ENCODE results near the gene CELF5.
A peak's percentile ranks its signal among the peaks of the same experiment; 100 is the strongest.
"Not testable (repeated sequence)": the region's sequence is repeated elsewhere in the genome, so short reads cannot be mapped to it uniquely, and the experiment has no call there.

The CELF5 gene

GRCh38 chr19:3291644-3292043 is 67.2 kb downstream of the CELF5 start:
- no peak for DNase-seq (ENCODE audit: low read depth in 3 of 3)

DNA sequence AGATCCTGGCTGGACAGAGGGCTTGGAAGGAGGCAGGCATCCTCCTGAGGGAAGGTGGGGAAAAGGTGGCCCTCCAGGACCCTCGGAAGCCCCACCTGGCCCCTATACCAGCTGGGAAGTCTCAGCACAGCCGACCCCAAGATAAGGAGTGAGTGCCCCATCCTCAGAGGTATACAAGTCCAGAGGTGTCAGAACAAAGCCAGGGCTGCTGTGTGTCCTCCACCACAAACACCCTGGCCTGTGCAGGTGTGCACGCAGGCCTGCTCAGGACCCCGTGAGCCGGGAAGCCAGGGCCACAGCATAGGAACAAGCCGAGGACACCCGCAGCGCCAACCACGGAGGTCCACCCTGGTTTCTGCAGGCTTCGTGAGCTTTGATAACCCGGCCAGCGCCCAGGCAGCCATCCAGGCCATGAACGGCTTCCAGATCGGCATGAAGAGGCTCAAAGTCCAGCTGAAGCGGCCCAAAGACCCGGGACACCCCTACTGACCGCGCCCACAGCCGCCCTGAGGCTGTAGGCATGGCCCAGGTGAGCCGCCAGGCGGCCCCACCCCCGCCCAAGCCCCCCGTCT is 68.6 kb downstream of the CELF5 start:
- DNase-seq (ENCODE audit: low read depth in 3 of 3): no peak

DNA sequence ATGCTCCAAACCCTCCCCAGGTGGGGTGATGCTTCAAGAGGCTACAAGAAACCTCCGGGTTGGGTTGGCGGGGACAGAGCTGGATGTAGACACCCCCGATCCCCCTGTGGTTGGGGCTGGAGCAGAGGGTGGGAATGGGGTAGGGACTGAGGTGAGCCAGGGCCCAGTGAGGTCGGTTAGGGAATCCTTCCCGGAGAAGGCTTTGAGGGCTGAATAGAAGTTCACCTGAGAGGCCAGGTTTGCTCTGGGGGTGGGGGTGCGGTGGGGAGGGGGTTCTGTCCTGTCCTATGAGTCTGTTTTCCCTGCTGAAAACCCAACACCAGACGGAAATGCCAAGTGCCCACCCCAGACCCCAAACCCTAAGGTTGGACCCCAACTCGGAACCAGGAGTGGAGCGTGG is 69.1 kb downstream of the CELF5 start:
- no peak for DNase-seq (ENCODE audit: low read depth in 3 of 3)

DNA sequence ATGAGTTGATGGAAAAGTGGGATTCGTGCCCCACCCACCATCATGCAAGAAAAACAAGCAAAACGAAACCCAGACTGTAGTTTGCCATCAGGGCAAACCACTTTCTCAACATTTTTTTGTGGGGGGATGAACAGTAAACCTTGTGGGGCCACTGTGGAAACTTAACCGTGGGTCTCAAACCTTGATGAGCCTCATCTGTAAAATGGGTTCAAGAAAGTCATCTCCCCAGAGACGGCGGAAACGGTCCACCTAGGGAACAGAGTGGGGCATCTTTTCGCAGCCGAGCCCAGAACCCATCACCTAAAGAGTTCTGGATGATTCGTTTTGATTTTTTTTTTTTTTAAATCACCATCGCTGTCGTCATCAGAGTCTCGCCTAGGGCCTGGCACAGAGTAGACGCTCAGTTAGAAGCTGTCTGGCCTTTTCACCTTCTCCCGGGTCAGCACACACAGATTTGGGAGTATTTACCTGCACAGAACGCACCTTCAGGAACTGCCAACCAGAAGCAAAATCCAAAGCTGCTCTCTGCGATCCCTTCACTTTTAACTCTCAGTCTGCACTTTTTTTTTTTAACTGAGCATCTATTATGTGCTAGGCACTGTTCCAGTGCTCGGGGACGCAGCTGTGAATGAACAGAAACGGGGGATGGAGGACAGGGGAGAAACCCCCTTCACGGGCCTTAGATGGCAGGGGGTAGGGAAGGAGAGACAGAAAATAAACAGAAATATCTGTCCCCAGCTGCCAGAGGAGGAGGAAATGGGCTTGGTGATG is 69.8 kb downstream of the CELF5 start:
- no peak for DNase-seq (ENCODE audit: low read depth in 3 of 3)

- no peak for DNase-seq (ENCODE audit: low read depth in 3 of 3)
Observed at GRCh38 chr19:3295581-3295980, 71.1 kb downstream of the CELF5 start.

DNA sequence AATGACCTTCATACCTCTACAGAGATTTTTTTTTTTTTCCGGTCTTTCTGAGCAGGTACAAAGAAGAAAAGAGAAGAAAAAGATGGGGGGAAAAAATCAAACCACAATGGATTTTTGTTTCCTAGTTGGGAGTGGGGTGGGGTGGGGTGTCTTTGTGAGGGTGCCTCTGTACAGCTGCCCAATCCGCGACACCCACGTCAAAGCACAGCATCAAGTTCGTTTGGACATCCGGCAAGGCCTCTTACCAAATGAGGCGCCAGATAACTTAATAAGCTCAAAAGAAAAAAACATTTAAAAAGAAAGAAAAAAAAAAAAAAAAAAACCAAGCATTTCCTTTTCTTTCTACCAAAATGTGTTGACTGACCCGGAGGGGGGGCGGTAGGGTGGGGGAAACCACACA is 71.6 kb downstream of the CELF5 start:
- no peak for DNase-seq (ENCODE audit: low read depth in 3 of 3)

GRCh38 chr19:3296446-3296845 is 72.0 kb downstream of the CELF5 start:
- DNase-seq (ENCODE audit: low read depth in 3 of 3): no peak

GRCh38 chr19:3298853-3299449 is 74.5 kb downstream of the CELF5 start:
- DNase-seq (ENCODE audit: low read depth in 3 of 3): no peak

- DNase-seq (ENCODE audit: low read depth in 3 of 3): not testable (repeated sequence)
Observed at GRCh38 chr19:3300566-3300965, 76.1 kb downstream of the CELF5 start.

DNA sequence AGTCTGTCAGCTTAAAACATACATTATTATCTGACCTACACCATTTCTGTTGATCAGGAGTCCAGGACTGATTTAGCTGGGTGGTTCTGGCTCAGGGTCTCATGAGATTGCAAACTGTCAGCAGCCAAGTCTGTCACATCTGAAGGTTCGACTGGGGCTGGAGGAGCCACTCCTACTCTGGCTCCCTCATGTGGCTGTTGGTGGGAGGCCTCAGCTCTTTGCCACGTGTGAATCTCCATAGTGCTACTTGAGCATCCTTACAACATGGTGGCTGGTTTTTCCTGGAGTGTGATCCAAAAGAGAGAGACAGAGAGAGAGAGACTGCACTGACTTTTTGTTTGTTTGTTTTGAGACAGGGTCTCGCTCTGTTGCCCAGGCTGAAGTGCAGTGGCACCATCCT is 78.3 kb downstream of the CELF5 start:
- DNase-seq (ENCODE audit: low read depth in 3 of 3): no peak

DNA sequence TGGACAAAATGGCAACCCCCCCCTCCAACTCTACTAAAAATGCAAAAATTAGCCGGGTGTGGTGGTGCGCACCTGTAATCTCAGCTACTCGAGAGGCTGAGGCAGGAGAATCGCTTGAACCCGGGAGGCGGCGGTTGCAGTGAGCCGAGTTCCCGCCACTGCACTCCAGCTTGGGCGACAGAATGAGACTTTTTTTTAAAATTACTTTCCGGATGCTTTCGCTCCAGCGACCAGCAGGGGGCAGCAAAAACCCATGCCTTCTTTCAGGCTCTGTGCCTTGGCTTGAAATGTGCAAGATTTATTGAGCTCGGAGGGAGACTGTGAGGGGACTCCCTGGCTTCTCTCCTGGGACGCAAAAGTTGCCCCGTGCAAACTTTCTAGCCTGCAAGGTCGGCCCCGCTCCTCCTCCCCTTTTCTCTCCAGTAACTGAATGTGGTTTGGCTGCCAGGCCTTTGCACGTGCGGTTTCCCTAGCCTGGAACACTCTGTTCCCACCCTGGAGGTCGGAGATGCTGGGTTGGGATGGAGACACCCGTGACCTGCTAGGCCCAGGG is 80.5 kb downstream of the CELF5 start:
- peak; percentile 67 to 74 (median 68) for DNase-seq (ENCODE audit: low read depth in 3 of 3)

GRCh38 chr19:3309724-3310123 is 85.3 kb downstream of the CELF5 start:
- DNase-seq (ENCODE audit: low read depth in 3 of 3): no peak

DNA sequence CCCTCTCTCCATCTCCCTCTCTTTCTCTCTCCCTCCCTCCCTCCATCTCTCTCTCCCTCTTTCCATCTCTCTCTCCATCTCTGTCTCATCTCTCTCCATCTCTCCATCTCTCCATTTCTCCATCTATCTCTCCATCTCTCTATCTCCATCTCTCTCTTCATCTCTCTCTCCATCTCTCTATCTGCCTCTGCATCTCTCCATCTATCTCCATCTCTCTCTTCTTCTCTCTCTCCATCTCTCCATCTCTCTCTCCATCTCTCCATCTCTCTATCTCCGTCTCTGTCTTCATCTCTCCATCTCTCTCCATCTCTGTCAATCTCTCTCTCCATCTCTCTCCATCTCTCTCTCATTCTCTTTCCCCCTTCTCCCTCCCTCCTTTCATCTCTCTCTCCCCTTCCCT is 85.8 kb downstream of the CELF5 start:
- DNase-seq (ENCODE audit: low read depth in 3 of 3): no peak

DNA sequence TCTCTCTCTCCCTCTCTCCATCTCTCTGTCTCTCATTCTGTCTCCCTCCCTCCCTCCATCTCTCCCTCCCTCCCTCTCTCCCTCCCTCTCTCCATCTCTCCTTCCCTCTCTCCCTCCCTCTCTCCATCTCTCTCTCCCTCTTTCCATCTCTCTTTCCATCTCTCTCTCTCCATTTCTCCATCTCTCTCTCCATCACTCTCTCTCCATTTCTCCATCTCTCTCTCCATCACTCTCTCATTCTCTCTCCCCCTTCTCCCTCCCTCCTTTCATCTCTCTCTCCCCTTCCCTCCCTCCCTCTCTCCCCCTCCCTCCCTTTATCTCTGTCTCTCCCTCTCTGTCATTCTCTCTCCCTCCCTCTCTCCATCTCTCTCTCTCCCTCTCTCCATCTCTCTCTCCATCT is 86.2 kb downstream of the CELF5 start:
- no peak for DNase-seq (ENCODE audit: low read depth in 3 of 3)

DNA sequence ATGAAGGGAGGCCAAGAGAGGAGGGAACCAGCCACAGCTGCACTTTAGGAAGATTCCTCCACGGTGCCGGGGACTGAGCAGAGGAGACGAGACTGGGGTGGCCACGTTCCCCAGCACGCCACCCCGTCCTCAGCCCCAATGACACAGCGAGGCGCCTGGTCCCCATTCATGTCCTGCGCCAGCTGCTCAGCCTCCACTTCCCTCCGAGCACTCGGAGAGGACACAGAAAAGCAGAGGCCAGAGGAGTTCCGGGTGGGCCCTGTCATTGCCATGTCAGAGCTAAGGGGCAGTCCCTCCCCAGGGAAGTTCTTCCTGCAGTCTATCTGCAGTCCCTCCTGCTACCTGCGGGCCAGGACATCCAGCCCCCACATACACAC is 88.7 kb downstream of the CELF5 start:
- DNase-seq (ENCODE audit: low read depth in 3 of 3): no peak

DNA sequence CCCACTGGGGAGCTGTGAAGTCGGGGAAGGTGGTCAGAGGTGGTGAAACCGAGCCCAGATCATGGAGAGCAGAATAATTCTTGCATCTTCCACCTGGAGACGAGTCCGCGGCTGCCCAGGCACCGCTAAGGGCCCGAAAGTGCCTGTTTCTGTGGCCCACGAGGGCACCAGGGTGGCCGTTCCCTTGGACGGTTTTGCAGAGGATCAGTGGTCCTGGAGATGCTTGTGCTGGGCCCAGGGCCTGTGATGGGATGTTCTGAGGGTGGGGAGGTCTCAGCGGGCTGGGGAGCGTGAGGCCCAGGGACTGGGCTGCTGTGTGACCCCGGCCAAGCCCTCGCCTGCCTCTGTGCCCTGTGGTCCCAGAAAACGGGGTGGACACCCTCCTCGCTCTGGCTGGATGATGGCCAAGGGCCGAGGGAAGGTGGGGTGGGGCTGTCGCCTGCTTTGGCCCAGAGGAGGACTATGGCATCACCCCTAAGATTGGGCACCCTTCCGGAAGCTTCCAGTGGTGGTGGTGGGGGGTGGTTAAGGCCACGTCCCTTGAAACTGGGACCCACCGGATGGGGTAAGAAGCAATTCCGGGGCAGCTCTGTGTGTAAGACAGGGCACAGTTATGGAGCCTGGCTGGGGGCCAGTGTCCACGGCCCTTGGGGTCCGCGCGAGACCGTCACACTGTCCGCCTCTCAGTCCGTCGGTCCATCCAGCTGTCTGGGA is 90.7 kb downstream of the CELF5 start:
- DNase-seq (ENCODE audit: low read depth in 3 of 3): no peak

DNA sequence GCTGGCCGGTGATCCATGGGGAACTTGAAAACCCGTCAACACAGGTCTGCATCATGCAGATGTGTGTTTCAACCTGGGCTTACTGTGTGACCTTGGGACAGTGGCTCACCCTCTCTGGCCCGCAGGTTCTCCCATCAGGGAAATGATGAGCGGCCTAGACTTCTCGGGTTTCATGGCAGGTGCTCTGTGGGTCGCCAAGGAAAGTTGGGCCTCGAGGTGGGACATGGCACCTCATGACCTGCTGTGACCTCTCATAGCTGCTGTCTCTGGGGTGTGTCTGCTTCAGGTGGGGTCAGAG is 91.2 kb downstream of the CELF5 start:
- no peak for DNase-seq (ENCODE audit: low read depth in 3 of 3)

DNA sequence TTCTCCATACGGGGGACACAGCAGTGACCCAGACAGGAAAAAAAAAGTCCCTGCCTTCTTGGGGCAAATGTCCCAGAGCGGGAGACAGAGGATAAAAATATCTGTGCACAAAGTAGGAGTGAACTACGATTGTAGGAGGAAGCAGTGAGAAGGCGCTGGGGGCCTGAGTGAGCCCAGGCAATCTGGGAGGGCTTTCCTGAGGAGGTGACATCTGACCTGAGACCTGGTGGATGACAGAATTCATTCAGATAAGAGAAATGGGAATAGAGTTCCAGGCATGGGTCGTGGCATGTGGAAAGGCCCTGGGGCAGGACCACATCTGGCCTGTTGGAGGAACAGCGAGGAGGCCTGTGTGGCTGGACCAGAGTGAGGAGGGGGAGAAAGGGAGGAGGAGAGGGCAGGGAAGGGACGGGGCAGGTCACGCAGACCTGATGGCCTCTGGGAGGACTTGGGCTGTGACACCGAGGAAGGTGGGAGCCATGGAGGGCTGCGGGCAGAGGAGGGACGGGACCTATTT is 91.7 kb downstream of the CELF5 start:
- DNase-seq (ENCODE audit: low read depth in 3 of 3): no peak

GRCh38 chr19:3316659-3317207 is 92.3 kb downstream of the CELF5 start:
- DNase-seq (ENCODE audit: low read depth in 3 of 3): no peak

- DNase-seq (ENCODE audit: low read depth in 3 of 3): no peak
Observed at GRCh38 chr19:3319643-3320353, 95.3 kb downstream of the CELF5 start.

GRCh38 chr19:3320354-3320670 is 95.9 kb downstream of the CELF5 start:
- DNase-seq (ENCODE audit: low read depth in 3 of 3): no peak

GRCh38 chr19:3320853-3321252 is 96.4 kb downstream of the CELF5 start:
- no peak for DNase-seq (ENCODE audit: low read depth in 3 of 3)

Measured in stimulated activated CD4-positive, alpha-beta T cell treated with anti-CD3 and anti-CD28 coated beads, TNF-alpha, amount 100 ng/mL, for 24 hours (primary cell).